HepG2 (cell line): ENCODE measurements around the gene SLC4A7. TPM values are rescaled to one million over a fixed set of nuclear protein-coding genes. Genes with fewer than 3 reads are reported as not detected.

ENCODE experiments used
- ATAC-seq: fragments of 200-7000 bp; cut with Tn5 transposase; 3 replicates; pipeline ENCODE4 v1.9.1; 2020; ENCODE audit warnings: mild to moderate bottlenecking, moderate library complexity
- BruUV-seq: library from RNA; stranded (reverse); fragments of 400-500 nt; replicated peaks from 2 replicates; lab custom pipeline; 2021; lab: Mats Ljungman, UMichigan
- CTCF ChIA-PET: fragments of 300-600 bp; formaldehyde crosslinking; extraction: SDS; loops from one replicate; lab custom pipeline; 2021; ENCODE audit warnings: low total read pairs, inconsistent platforms, low intra/inter-chr PET ratio; lab: Yijun Ruan, JAX
- POLR2A ChIA-PET: fragments of 350-600 bp; sonication (Branson Sonifier 250); formaldehyde crosslinking; loops from one replicate; lab custom pipeline; 2020; ENCODE audit warnings: antibody characterized with exemption, inconsistent platforms; lab: Yijun Ruan, JAX
- DNase-seq: peaks from one replicate; pipeline ENCODE4 v3.0.0-alpha.2; 2015; ENCODE audit warnings: low spot score
- FAIRE-seq: peaks from 3 replicates; lab custom pipeline; 2011; peaks lifted over from hg19 to GRCh38; lab: Jason Lieb, UNC
- H2AFZ ChIP-seq: one replicate; pipeline ENCODE4 v1.6.1; 2011; ENCODE audit warnings: low read length, inconsistent platforms
- H3K27ac ChIP-seq: fragments of 300-600 bp; 3 replicates; pipeline ENCODE4 v1.8.0; 2011; ENCODE audit warnings: mixed run types, mild to moderate bottlenecking, mixed read lengths, low read length, inconsistent platforms; ENCODE audit not compliant: insufficient read depth; ENCODE audit errors: extremely low read length
- H3K27me3 ChIP-seq, 2 experiments: fragments of 200-600 bp in 1 of 2; 2 replicates in 1 of 2; 3 replicates in 1 of 2; pipeline versions ENCODE4 v1.6.0 to v1.8.0; 2011; ENCODE audit warnings: low read length in 2 of 2, mild to moderate bottlenecking in 2 of 2, moderate library complexity in 2 of 2, inconsistent platforms in 1 of 2; ENCODE audit not compliant: insufficient read depth in 2 of 2, control insufficient read depth in 1 of 2
- H3K36me3 ChIP-seq, 2 experiments: fragments of 200-600 bp in 1 of 2; replicated peaks in 1 of 2; 2 replicates in 1 of 2; 3 replicates in 1 of 2; pipeline versions ENCODE4 v1.5.1 to v1.8.0; 2011; ENCODE audit warnings: low read length in 2 of 2, inconsistent platforms in 1 of 2; ENCODE audit not compliant: insufficient read depth in 2 of 2, control insufficient read depth in 1 of 2
- H3K4me1 ChIP-seq: 2 replicates; pipeline ENCODE4 v1.5.1; 2012; ENCODE audit warnings: low read length, inconsistent platforms; ENCODE audit not compliant: insufficient read depth
- H3K4me2 ChIP-seq: 2 replicates; pipeline ENCODE4 v1.6.0; 2011; ENCODE audit warnings: low read depth, low read length, inconsistent platforms
- H3K4me3 ChIP-seq, 3 experiments: fragments of 200-600 bp in 1 of 3; sonication (generic), shearing (Covaris generic) in 1 of 3; replicated peaks in 1 of 3; 2 replicates each; pipeline ENCODE4 v1.5.1; 2011 to 2016; ENCODE audit warnings: low read length in 3 of 3, inconsistent platforms in 2 of 3, low read depth in 2 of 3, mild to moderate bottlenecking in 2 of 3, control low read depth in 1 of 3, mixed read lengths in 1 of 3; ENCODE audit not compliant: insufficient read depth in 1 of 3
- H3K79me2 ChIP-seq: one replicate; pipeline ENCODE4 v1.6.1; 2011; ENCODE audit warnings: low read length, inconsistent platforms; ENCODE audit not compliant: insufficient read depth
- H3K9ac ChIP-seq: 2 replicates; pipeline ENCODE4 v1.6.0; 2011; ENCODE audit warnings: mild to moderate bottlenecking, low read depth, low read length, inconsistent platforms; ENCODE audit not compliant: insufficient read depth
- H3K9me3 ChIP-seq: 2 replicates; pipeline ENCODE4 v1.5.1; 2012; ENCODE audit warnings: mild to moderate bottlenecking, low read length
- H4K20me1 ChIP-seq: 2 replicates; pipeline ENCODE4 v1.6.0; 2011; ENCODE audit warnings: inconsistent platforms, mild to moderate bottlenecking, low read length, moderate library complexity; ENCODE audit not compliant: insufficient read depth
- MAZ ChIP-seq, 2 experiments: sonication (generic) in 1 of 2; formaldehyde crosslinking in 1 of 2; IDR thresholded peaks; 2 replicates each; pipeline versions ENCODE4 v1.5.0 to v1.6.1; 2012 to 2020; ENCODE audit warnings: low read depth in 2 of 2, mild to moderate bottlenecking in 2 of 2, borderline replicate concordance in 1 of 2, improper control_type of control experiment in 1 of 2, low read length in 1 of 2, missing genetic modification reagents in 1 of 2, moderate library complexity in 1 of 2
- MNT ChIP-seq: fragments of 450-650 bp; IDR thresholded peaks from 2 replicates; pipeline ENCODE4 v1.6.1; 2016
- MXD3 ChIP-seq: IDR thresholded peaks from 2 replicates; pipeline ENCODE4 v1.6.1; 2016; ENCODE audit warnings: mild to moderate bottlenecking, missing biosample characterization, missing genetic modification reagents
- PRDM10 ChIP-seq: sonication (generic); formaldehyde crosslinking; IDR thresholded peaks from 2 replicates; pipeline ENCODE4 v1.4.0; 2020; ENCODE audit warnings: low read depth, missing genetic modification reagents
- ZMYM3 ChIP-seq: sonication (generic); formaldehyde crosslinking; IDR thresholded peaks from 2 replicates; pipeline ENCODE4 v1.5.1; 2020; ENCODE audit warnings: mild to moderate bottlenecking, missing genetic modification reagents
- ZNF224 ChIP-seq: sonication (generic); formaldehyde crosslinking; IDR thresholded peaks from 2 replicates; pipeline ENCODE4 v1.5.0; 2020; ENCODE audit warnings: mild to moderate bottlenecking, missing genetic modification reagents
- ZNF740 ChIP-seq: sonication (generic); formaldehyde crosslinking; IDR thresholded peaks from 2 replicates; pipeline ENCODE4 v1.4.0; 2020; ENCODE audit warnings: missing genetic modification reagents
- ZNF770 ChIP-seq: sonication (generic); formaldehyde crosslinking; IDR thresholded peaks from 2 replicates; pipeline ENCODE4 v1.5.0; 2020; ENCODE audit warnings: mild to moderate bottlenecking, missing genetic modification reagents
- WGBS: methylation state at CpG from one replicate; pipeline ENCODE4 v1.1.6; 2017; ENCODE audit warnings: low lambda C conversion rate; 5-methylcytosine and 5-hydroxymethylcytosine counted together
- in situ Hi-C: cut with HindIII; loops from 2 replicates; pipeline ENCODE4 v1.10.0; 2017; ENCODE audit warnings: low pct_unique_long_range_greater_than_20kb; ENCODE audit not compliant: extremely low pct_ligation_motif_present
- intact Hi-C: fragments of 100-400 bp; cut with micrococcal nuclease; formaldehyde crosslinking; loops from one replicate; pipeline ENCODE4 v1.10.0; 2022; ENCODE audit not compliant: unreplicated experiment
- polyA plus RNA-seq, 8 experiments: library from polyadenylated mRNA; depleted of rRNA in 3 of 8; stranded (reverse) in 7 of 8; unstranded in 1 of 8; fragments of >200 nt; fragmentation: Illumina TruSeq in 4 of 8; extraction: Trizol in 4 of 8; gene quantifications; 2 replicates each; pipeline versions ENCODE4 v1.2.1 to v1.2.3, GENCODE V29; 2011 to 2016; ENCODE audit warnings: low read depth in 4 of 8, missing spikeins in 1 of 8, mixed read lengths in 1 of 8; ENCODE audit not compliant: insufficient read depth in 1 of 8
- total RNA-seq, 5 experiments: library from RNA; depleted of rRNA; stranded (reverse); fragments of >200 nt; fragmentation: Illumina TruSeq; extraction: Trizol; gene quantifications; 2 replicates each; pipeline ENCODE4 v1.2.3, GENCODE V29; 2016; ENCODE audit warnings: low read depth in 1 of 5

The SLC4A7 gene
- total and polyA plus RNA-seq, 2 of the 13 experiments (the other 11 are each of a cell fraction or from before 2014, with no cell fraction given): 16.4 to 43.8 TPM

GRCh38 chr3:27479806-27480543 lies 4.2 kb downstream of the SLC4A7 start:
- ATAC-seq: no peak
- CTCF ChIA-PET: no interaction called here
- in situ Hi-C loops: no loop called here
- DNase-seq: no peak
- Histone ChIP-seq H3K27ac (no peak overlapping the region), H3K9me3 (no peaks in the 10 kb centered on the region), H3K27me3 (no peaks in the 10 kb centered on the region; a peak in 1 of 5 replicates), H3K4me2 (peak overlapping the region; percentile 37; the same call in 1 of the 2 replicates), H4K20me1 (peaks cover 22% of the 10 kb centered on the region), H3K79me2 (peaks cover 82% of the 10 kb centered on the region), H3K4me1 (peaks cover 38% of the 10 kb centered on the region), H3K4me3 (no peak overlapping the region), H2AFZ (no peak overlapping the region), H3K36me3 (peaks cover 1 to 18% of the 10 kb centered on the region in 2 experiments; a peak in 2 of 5 replicates), H3K9ac (no peak overlapping the region)
- TF ChIP-seq ZNF224 (CRISPR knock-in tag): no peak
- peak; percentile 96 for TF ChIP-seq ZNF770
- no peak for TF ChIP-seq MNT
- no peak for TF ChIP-seq ZNF740
- no peak for TF ChIP-seq MAZ (IDR thresholded peaks at IDR 0.05; ENCODE audit: borderline replicate concordance, low read depth, low read length)
- no peak for TF ChIP-seq MAZ (CRISPR knock-in tag; IDR thresholded peaks at IDR 0.05; ENCODE audit: low read depth)
- TF ChIP-seq ZMYM3 (CRISPR knock-in tag): peak; percentile 40; the same call in 1 of the 2 replicates
- no peak for TF ChIP-seq MXD3 (CRISPR knock-in tag)
- TF ChIP-seq PRDM10: no peak
- intact Hi-C loops: loop anchor here (5.0 kb wide), 2 partner anchors 52 to 177 kb away; no protein-coding TSS in a partner anchor
- no peak for FAIRE-seq
- POLR2A ChIA-PET: interaction anchor here (1.0 kb wide), 1 partner anchor 120 kb away, joined by 3 read pairs; no protein-coding TSS in a partner anchor
- 100% methylated on average over 1 of the region's 2 CpGs for WGBS
- BruUV-seq: no TSS peak
